ENCODE measurements around the gene LYST.
"Not testable (repeated sequence)": the region's sequence is repeated elsewhere in the genome, so short reads cannot be mapped to it uniquely, and the experiment has no call there.

- not testable (repeated sequence) for TF ChIP-seq CTCF (IDR thresholded peaks at IDR 0.05; ENCODE audit: extremely low read depth in 1 of 2, insufficient read depth in 1 of 2, low read depth in 1 of 2, low read length in 2 of 2); EZH2 (IDR thresholded peaks at IDR 0.05; ENCODE audit: borderline replicate concordance, low read depth, low read length, severe bottlenecking); JUN (IDR thresholded peaks at IDR 0.05; ENCODE audit: borderline replicate concordance, insufficient read depth, insufficient read length, low read depth); FOS (IDR thresholded peaks at IDR 0.05; ENCODE audit: borderline replicate concordance, insufficient read depth, low read length); MYC (IDR thresholded peaks at IDR 0.05; ENCODE audit: low read depth, low read length); POLR2A (IDR thresholded peaks at IDR 0.05; ENCODE audit: low read depth, low read length); GATA2 (IDR thresholded peaks at IDR 0.05; ENCODE audit: insufficient read depth, insufficient read length, low read depth, low read length)
Measured at GRCh38 chr1:235619149-235619548, 247.6 kb downstream of the LYST start.
